GM18520 (cell line): ENCODE results near the gene LDAH.

Experiments
- ATAC-seq: cut with Tn5 transposase; IDR thresholded peaks from one replicate; pipeline ENCODE4 v1.9.1; 2021; ENCODE audit not compliant: unreplicated experiment

The LDAH gene

DNA sequence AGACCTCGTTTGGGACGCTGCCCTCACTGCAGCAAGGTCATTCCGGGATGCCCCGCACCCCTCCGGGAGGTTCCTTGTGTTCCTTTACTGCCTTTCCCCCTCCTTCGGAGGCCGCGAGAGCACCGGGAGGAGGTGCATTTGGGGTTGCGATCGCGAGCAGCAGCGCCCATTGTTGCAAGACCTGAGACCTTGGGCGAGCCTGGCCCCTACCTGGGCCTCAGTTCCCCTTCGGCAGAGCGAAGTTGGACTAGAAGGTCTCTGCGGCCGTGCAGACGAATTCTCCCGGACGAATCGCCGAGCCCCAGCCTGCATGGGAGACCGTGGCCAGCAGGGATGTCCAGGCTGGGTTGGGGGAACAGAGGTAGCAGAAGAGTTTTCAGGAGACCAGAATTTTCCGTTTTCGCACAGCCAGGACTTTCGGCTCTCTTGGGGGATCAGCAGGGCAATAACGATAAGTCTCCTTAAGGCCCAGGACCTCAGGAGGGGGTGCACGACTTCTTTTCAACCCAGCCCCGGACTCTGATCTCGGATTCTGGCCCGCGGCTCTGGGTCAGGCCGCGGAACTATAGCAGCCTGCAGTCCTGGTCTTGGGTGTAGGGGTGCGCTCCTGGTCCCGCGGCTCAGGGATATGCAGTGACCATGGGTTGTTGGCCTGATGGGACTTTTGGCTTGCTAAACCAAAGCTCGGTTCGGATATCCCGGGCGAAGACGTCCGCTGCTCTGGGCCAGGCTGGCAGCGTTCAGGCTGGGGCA is 153.2 kb downstream of the LDAH start:
- ATAC-seq, result no peak

DNA sequence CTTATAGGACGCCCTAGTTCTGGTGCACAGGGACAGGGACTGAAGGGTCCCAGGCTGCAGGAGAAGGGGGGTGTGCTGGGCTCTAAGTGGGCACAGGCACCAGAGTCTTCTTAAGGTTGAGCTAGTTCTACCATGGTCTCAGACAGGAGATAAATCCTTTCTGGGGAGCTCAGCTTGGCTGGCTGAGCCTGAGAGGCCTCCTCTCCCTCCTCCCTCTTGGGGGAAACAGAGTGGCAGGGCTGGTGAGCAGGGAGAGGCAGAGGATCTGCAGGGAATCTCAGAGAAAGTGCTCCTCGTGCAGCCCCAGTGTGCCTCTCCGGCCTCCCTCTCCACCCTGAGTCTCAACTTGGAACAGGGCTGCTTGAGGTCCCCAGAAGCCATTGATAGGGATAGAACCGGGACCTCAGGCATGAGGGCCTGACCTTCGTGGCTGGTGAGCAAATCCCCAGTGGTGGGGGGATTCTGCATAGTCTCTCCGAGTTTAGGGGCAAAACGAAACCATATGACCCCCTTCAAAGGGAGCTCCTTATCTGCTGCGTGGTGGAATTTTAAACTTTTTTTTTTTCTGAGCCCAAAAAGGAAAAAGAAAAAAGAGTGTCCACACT is 153.9 kb downstream of the LDAH start:
- no peak for ATAC-seq

DNA sequence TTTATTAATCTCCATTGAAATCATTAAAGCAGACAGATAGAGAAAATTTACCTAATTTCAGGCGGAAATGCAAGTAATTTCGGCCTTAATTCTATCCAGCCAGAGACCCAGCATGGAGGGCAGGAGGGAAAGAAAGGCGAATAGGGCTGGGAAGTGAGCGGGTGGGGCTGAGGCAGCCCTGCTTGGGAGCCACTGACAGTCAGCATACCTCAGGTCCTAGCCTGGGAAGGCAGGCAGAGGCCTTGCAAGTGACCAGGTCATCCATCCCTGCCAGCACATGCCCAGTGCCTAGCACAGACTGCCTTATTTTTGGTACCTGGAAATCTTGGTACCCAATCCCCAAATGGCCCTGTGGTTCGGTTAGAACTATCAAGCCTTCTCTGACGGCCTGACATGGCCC is 154.4 kb downstream of the LDAH start:
- ATAC-seq, result no peak

DNA sequence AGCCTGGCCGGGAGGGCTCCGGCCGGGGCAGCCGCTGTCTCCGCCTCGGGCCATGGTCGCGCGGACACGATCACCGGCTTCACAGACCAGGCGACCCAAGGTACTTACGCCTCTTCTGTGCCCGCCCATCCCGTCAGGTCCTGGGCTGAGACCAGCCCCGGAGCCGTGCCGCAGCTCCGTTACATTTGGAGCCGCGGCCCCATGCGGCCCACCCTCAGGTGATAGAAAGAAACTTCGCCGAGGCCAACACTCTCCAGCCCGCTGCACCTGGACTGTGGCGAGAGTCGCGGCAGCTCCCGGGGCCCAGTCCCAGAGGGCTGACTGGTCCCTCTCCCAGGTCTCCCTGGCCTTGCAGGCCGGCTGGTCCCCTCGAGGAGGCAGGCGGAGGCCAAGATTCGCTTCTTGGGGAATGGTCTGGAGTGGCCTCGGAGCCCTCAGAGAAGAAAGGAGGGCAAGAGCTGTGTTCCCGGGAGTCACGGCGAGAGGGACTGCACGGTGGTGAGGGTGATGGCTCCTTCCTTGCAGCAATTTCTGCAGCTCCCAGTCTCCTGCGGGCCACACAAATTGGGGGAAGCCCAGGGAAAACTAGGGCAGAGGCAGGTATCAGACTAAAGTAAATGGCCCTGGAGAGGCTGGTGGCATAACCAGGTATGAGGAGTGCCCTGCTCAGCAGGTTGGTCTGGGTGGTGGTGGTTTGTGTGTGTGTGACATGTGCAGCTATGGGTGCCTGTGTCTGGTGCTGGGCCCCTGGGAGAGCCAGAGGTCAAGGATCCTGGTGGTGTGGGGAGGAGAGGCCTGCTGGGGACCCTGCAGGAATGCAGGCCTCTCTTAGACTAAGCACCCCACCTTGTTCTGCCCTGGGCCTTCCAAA is 155.1 kb downstream of the LDAH start:
- ATAC-seq, result no peak

DNA sequence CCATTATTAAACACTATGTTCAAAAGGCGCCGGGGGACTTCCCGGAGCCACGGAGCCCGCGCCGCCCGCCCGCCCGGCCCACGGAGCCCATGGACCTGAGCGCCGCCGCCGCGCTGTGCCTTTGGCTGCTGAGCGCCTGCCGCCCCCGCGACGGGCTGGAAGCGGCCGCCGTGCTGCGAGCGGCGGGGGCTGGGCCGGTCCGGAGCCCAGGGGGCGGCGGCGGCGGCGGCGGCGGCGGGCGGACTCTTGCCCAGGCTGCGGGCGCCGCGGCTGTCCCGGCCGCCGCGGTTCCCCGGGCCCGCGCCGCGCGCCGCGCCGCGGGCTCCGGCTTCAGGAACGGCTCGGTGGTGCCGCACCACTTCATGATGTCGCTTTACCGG is 155.8 kb downstream of the LDAH start:
- no peak for ATAC-seq

DNA sequence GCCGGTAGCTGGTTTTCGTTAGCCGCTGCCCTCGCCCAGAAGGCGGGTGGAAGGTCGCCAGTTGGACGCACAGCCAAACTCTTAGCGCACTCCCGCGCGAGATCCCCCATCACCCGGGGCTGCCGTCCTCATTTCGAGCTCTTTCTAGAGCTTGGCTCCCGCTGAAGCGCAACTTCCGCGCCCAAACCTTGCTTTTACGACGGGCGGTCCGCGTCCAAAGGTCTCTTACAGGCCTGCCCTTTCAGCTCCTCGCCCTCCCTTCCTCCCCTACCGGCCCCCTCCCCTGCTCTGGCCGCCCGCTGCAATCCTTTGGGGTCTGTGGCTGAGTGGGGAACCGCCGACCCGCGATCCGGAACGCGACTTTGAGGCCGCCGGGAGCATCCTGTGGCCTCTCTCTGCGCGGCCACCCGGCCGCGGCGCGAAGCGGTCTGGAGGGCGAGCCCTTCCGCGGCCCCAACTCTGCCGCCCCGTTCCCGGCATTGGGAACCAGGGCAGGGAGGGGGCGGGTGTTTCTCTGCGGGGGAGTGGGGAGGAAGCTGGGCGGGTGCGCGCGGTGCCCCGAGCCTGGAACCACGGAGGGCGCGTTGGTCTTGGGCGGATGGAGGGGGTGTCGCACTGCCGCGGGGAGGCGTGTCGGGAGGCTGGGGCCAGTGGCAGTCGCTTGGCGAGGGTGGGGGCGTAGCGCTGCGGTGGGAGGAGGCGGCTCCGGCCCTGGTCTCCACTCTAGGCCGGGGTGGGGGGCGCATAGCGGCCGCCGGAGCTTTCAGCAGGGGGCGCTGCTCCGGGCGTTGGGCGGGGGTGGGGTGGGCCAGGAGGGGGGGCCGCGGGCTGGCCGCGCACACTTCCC is 156.4 kb downstream of the LDAH start, which contains the start of gene GDF7:
Gene GDF7, plus strand, starts transcription at position 841 of the 847 bp plus-strand sequence. CDS start 96 bp downstream, outside the sequence.
- no peak for ATAC-seq

DNA sequence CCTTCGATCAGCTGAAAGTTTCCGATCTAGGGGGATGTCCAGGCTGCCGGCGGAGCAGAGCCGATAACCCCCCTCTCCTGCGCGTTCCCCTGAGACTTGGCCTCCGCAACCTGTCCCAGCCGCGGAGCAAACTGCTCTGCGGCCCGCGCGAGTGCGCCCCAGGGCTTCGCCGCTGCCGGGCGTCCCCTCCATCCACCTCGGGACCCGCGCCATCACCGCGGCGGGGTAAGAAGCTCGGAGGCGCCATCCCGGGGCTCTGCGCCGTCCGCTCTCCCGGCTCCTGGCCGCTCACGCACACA is 156.9 kb downstream of the LDAH start:
- ATAC-seq, result no peak

DNA sequence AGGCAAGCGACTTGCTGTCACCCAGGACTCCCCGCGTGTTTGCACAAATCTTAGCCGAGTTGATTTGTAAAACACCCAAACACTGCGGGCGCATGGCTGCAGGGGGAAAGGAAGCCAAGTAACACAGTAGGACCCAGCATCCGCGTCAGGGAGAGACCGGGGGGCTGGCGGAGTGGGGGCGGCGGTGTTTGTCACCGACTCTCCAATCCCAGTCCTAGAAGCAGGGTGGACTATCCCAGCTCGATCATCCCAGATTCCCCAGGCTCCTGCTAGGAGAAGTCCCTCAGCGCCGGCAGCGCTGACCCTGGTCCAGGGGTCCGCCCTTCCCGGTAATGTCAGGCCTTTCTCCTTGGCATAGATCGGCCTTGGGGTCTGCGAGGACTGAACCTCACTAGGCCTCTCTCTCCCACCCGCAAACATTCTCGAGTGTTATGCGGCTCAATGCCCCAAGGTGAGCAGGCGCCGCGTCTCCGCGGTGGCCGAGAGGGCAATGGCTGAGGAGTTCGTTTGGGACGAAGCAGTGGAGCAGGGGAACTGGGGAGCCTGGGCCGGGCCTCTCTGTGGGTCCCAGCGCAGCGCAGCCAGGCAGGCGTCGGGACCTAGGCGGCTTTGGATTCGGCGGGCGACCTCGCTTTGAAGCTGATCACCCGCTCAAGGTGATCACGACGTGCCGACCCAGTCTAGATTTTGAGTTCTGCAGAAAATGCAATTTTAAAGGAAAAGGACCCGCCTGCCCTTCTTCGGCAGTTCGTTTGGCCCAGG is 157.5 kb downstream of the LDAH start:
- ATAC-seq, result no peak

DNA sequence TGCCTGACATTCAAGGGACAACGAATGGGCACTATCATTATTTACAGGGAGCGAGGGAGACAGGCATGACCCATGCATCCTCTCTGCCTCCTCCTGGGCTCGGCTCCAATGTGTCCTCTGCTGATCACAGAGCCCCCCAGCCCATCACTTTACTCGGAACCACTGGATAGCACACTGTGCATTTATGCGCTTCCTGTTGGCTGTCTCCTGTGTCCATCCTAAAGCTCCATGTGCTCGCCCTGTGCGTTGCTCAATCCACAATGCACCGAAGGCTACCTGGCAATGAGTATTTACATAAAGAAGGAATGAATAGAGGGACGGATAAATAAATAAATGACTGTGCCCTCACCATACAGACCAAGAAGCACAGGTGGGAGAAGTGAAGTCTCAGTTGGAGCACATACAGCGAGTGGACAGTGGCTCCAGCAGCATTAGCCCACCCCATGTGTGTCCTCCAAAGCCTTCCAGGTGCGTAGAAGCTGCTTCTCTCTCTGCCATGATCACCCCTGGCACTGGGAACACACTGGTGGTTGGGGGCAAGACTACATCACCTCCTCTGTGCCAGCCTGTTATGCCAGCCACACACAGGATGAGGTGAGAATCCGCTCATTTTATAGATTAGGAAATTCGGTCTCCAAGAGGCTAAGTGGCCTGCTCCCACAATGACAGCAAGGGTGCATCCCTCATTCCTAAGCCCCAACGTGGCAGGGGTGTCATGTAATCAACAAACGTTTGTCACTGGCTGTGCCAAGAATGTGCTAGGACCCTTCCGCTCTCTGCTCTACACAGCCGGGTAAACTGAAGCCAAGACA is 158.3 kb downstream of the LDAH start:
- no peak for ATAC-seq

DNA sequence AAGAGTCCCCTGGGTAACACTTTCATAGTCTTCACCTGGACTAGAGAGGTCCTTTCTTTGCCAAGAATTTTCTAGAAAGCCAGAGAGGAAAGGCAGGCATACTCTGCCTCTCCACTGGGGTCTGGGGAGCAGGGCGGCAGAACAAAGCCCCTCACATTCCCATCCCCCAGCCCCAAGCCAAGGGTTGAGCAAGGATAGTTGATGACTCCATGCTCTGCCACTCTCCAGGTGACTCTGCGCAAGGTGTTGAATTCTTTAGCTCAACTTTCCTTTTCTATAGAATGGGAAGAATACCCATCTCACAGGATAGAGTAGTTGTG is 158.9 kb downstream of the LDAH start:
- ATAC-seq, result no peak

DNA sequence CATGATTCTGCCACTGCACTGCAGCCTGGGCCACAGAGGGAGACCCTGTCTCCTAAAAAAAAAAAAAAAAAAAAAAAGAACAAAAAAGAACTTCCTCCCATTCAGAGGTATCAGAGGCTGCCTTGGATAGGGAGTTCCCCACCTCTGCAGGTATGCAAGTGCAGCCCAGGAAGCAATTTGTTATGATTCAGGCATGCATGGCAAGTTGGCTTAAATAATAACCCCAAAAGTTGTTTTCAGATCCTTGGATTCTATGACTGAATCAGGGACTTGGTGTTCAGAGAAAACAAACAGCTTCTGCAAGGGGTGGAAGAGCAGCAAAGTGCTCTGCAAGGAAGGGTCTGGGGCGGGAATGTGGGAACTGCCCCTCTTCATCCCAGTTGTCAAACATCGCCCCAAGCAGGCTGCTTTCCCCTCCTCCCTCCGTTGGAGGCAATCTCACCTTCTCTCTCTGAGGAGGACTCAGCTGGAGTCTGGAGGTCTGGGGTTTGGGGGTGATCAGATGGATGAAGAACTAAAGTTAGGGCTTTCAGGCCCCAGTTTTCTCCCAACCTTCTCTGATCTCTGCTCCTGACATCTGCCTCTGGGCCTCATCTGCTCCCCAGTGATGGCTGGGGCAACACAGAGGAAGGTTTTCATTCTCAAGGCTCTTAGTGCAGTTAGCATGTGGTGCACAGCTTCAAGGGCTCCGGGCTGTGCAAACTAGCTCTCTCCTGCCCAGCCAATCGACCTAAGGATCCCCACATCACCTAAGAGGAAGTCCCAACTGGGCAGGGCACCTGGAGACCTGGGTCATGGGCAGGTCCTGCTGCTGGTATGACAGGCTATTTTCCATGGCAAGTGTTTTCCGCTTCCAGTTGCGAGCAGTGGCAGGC is 159.5 kb downstream of the LDAH start:
- no peak for ATAC-seq

DNA sequence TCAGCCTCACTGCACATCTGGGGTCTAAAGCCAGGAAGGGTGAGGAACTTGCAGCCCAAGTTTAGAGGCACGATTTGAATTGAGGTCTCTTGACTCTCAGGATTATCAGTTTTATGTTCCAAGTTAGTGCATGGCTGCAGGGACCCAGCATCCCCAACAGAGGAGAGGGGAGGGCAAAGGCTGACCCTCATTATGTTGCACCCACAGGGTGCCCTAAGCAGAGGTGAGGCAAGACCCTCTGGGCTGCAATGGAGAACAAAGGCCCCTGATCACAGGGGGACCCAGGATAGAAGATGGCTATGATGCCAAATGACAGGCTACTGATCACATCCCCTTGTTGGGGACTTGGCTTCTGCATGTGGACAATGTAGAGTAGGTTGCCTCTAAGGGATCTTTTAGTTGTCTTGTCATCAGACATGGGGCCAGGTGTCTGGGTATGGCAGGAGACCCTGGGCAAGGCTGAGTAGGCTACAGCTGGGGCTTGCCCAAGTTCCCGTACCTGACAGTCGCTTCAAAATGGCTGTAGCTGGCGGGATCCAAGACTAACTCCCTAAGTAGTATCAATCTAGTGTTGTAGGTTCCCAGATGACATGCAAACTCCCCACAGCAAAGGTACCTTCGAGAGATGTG is 160.5 kb downstream of the LDAH start:
- ATAC-seq, result no peak

DNA sequence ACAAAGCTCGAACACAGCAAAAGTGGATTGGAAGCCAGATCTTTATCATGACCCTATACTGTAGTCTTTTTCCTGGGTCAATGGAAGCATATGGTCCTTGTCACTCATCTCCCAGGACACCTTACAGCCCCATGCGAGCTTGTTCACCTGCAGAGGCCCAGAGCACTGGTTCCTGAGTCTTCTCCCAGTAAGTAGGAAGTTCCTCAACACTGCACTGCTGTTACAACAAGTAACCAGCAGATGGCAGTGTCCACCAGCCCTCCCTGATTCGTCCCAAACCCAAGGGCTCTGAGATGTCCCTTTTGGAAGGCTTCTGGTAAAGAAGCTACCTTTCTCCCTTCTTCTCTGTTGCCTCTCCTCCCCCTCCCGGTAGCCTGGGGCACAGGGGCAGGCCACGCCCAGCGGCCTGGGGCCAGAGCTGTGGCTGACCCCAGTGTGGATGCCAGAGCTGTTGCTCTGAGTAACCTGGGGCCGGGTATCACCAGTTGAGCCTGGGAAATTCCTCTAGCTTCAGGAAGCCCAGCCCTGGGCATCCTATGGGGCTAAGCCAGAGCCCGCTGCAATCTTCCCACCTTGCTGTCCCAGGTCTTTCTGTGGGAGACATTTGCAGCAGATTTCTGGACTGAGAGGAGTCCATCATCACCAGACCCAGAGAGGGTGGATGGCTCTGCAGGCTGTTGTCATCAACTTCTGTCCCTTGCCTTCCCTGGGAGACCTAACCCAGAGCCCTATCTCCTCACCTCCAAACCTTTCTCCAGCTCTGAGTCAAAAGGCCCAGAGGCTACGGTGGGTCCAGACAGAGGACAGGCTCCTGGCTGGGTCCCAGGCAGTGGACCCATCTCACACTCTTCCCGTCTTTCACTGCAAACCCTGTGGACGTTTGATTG is 161.2 kb downstream of the LDAH start:
- ATAC-seq, result peak; percentile 54

DNA sequence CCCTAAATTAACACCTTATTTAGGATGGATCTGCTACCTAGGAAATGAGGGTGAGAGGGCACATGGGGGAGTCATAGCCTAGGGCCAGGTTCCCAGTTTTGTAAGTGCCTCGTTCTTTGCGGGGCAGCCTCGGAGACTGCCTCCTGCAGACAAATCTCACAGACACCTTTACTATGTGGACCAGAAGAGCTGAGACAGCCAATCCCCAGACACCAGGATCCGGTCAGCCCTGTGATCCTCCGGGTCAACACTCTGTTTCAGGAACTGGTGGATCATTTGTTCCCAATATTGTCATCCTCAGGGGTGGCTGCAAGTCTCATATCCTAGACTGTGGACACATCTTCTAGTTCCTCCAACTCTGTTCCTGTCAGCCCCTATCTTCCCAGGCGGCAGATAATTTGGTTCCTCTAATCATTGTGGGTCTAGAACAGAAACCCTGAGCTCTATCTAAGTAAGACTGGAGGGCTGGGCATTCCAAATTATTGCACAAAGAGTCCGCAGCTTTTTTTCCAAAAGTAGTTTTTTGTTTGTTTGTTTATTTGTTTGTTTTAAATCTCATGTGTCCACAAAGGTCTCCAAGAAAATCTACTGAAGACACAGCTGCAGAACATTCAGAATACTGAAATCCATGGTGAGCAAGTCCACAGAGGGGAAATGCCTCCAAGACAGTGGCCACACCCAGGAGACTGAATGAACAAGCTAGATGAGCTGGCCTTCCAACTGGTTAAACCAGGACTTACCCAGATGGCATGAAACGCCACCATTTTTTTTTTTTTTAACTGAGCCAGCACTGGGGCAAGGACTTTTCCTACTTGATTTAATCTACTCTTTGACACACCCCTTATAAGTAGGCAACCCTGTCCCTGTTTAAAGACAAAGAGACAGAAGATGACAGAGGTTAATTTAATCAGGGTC is 162.1 kb downstream of the LDAH start:
- no peak for ATAC-seq

DNA sequence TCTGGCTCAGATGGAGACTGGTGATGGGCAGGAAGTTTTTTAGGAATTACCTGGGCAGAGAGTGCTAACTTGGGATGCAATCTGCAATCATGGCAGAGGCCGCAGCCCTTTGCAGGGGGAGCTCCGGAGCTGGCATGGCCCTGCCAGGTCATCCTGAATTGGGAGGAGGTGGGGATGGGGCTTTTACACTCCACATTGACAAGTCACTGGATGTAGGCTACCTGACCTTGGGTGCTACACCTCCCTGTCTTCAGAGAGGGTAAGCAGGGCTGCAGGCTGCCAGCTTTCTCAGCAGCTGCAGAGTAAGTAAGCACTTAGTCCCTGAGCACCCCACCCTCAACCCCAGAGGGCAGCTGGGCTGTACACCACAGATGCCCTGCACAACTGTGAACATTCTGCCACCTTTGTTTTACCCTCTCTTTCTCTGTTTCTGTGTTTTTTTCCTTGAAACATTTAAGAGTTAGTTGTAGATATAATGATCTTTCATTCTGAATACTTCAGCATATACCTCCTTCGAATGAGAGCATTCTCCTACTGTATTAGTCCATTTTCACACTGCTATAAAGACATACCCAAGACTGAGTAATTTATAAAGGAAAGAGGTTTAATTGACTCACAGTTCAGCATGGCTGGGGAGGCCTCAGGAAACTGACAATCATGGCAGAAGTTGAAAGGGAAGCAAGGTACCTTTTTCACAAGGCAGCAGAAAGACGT is 165.2 kb downstream of the LDAH start:
- no peak for ATAC-seq

DNA sequence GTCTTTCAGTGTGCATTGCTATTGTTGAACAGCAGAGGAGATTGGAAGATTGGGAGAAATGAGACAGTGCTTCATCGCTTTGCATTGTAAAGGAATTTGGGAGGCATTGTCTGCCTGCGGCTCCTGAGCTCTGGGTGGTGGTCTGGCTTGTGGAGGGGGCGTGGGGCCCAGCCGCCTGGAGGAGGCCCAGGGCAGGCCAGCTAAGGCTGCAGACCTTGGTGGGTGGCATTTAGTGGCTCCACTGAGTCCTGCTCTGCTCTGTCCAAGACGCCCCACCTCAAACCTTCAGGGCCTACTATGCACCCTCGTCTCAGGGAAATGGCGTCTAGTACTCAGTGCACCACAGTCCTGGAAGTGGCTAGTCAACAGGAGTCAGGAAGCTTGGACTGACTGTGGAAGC is 166.3 kb downstream of the LDAH start:
- no peak for ATAC-seq
